HG03342 (cell line): ENCODE data around the gene KIF14.

Source experiments
- ATAC-seq: cut with Tn5 transposase; IDR thresholded peaks from one replicate; pipeline ENCODE4 v1.9.1; 2021; ENCODE audit warnings: mild to moderate bottlenecking, moderate library complexity; ENCODE audit not compliant: unreplicated experiment

The KIF14 gene

GRCh38 chr1:200620273-200621131 lies at the start of gene KIF14:
Gene KIF14 (minus strand): TSS chr1:200620751. CDS start chr1:200618723, 2,028 bp downstream.
- ATAC-seq = peak; percentile 95

DNA sequence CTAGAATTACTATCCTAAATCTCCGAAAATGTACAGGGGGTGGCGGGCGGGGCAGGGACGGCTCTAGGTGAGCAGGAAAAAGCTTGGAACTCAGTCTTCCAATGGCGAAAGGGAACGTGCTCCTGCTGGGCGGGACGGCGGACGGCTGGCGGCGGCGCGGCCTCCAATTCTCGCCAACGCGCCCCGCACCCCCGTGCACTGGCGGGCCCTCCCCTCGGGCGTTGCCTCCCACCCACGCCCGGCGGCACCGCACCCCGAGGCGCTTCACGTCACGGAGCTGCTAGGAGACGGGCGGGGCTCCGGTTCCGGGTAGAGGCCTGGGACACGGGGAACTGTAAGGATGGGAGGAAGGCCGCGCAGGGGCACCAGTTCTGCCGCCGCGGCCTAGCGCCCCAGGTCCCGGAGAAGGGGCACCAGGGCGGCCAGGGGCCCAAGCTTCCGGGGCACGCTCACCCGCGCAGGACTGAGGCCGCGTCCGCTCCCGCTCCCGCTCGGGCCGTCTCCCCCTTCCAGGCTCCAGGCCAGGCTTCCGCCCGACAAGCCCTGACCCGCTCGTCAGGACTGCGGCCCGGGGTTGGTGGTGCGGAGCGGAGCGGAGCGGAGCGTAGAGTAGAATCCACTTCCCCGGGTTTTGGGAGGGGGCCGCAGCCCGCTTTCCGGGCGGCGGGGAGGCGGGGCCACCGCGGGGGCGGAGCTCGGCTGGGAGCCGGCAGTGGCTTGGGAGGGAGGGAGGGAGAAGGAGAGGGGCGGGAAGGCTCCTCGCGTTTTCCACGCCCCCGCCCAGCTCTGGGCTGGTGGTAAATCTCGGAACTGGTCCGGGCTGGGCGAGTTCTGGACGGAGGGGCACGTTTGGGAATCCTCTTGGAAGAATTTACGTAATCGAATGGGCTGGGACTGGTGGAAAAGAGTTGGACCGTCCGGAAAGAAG lies 49.0 kb upstream of the KIF14 start, which contains the start of gene DDX59:
TSS of gene DDX59 (minus strand) at position 594 of the 928 bp plus-strand sequence. CDS start 3,167 bp downstream, outside the sequence.
- ATAC-seq = peak; percentile 86

- ATAC-seq = no peak
These were observed 48.2 kb upstream of the KIF14 start for GRCh38 chr1:200668514-200669313.

DNA sequence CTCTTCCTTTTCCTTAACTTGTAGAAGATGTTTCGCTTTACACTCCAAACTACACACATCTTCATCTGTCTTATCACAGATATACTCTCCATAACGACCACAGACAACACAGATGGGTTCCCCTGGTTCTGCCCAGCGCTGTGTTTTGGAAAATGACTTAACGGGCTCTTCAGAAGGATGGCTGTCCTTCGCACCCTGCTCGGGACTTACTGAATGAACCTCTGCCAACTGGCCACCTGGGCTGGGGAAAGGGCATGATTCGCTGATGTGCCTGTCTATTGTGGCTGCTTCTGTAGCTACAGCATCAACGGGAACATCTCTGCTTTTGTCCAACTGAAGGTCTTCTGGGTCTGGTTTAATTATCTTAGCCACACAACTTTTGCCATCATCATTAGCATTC lies 45.8 kb upstream of the KIF14 start:
- no peak for ATAC-seq

- no peak for ATAC-seq
These were observed 45.3 kb upstream of the KIF14 start for GRCh38 chr1:200665861-200666260.

- no peak for ATAC-seq
These were observed 40.2 kb upstream of the KIF14 start for GRCh38 chr1:200660719-200661118.

- ATAC-seq = no peak
These were observed 38.7 kb upstream of the KIF14 start for GRCh38 chr1:200659269-200659668.

- ATAC-seq = no peak
These were observed 37.7 kb upstream of the KIF14 start for GRCh38 chr1:200658037-200658818.

GRCh38 chr1:200654660-200655059 lies 34.1 kb upstream of the KIF14 start:
- ATAC-seq = peak; percentile 98

- ATAC-seq = no peak
These were observed 32.5 kb upstream of the KIF14 start for GRCh38 chr1:200653022-200653462.

GRCh38 chr1:200652378-200652777 lies 31.8 kb upstream of the KIF14 start:
- ATAC-seq = no peak

DNA sequence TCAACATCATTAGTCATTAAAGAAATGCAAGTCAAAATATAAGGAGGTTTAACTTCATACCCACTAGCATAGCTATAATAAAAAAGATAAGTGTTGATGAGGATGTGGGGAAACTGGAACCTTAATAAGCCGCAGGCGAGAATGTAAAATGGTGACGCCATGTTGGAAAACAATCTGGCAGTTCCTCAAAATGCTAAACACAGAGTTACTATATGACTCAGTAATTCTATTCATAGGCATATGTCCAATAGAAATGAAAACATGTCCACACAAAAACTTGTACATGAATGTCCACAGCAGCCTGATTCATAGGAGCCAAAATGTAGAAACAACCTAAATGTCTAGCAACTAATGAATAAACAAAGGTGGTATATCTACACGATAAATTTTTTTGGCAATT lies 26.0 kb upstream of the KIF14 start:
- ATAC-seq = no peak

DNA sequence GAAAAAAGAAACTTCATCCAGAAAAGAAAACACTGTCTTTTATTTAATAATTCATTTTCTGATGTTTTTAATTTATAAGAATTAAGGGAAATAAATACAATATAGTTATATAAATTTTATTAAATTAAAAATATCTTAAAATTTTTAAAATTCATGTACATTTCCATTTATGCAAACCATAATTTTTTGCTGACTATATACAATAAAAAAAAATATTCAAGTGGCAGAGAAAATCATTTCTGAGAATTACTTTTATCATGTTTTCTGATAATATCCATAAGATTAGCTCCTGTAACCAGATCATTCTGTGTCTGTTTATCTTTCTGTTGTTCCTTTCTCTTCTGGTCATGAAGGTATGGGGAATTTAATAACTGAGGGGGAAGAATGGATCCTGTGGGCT lies 23.5 kb upstream of the KIF14 start:
- no peak for ATAC-seq

DNA sequence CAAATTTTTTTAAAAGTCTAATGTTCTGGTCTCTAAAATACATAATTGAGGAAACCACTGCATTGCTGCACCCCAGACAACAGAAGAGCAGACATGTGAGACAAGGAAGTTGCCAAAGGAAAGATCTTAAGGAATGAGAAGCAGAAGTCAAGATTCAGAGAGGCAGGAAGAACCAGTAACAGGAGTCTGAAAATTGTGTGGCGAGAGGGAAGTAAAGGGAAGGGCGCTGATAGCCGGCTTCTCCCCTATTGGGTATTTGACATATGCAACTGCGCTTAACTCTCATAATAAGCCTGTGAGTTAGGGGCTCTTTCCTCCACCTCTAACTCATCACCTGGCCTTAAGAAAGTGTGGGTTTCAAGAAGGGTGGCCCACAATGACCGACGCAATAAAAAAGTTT lies 21.9 kb upstream of the KIF14 start:
- ATAC-seq = no peak

DNA sequence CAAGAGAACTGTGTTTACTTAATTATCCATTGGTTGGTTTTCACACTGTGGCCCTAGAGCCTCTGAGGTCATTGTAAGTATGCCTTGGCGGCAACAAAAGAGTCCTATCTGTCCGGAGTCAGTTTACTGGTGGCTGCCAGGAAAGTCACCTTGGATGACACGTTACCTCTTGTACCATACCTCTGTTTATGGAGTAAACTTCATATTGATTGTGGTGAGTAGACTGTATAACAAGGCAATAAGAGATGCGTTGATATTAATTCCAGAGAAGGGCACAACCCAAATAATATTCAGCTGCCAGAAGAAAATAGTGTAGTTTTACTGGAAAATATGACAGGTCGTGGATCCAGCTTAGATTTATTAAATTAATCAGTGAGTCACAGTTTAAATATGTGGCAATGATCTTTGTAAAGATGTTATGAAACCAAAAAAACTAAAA lies 20.4 kb upstream of the KIF14 start:
- ATAC-seq = no peak

- no peak for ATAC-seq
These were observed 19.9 kb upstream of the KIF14 start for GRCh38 chr1:200640373-200640962.

- ATAC-seq = no peak
These were observed 17.5 kb upstream of the KIF14 start for GRCh38 chr1:200638073-200638472.

DNA sequence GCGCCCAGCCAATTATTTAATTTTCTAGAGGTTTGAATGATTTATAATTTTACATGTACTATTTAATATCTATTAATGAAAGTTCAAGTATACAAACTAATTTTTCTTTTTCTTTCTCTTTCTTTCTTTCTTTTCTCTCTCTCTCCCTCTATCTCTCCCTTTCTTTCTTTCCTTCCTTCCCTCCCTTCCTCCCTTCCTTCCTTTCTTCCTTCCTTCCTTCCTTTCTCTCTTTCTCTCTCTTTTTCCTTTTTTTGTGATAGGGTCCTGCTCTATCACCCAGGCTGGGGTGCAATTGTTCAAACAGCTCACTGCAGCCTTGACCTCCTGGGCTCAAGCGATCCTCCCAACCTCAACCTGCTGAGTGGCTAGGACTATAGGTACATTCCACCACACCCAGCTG lies 16.1 kb upstream of the KIF14 start:
- no peak for ATAC-seq
